Kidney epithelial cell (primary cell): ENCODE measurements around the gene CDC45. TPM values are rescaled to one million over a fixed set of nuclear protein-coding genes. Genes with fewer than 3 reads are reported as not detected.

Source experiments
- DNase-seq: peaks from one replicate; pipeline ENCODE4 v3.0.0-alpha.2; 2010; ENCODE audit warnings: low read depth
- H3K27me3 ChIP-seq: 2 replicates; pipeline ENCODE4 v1.6.0; 2011; ENCODE audit warnings: low read length; ENCODE audit not compliant: control insufficient read depth, insufficient read depth
- H3K36me3 ChIP-seq: 2 replicates; pipeline ENCODE4 v1.5.1; 2011; ENCODE audit warnings: low read length; ENCODE audit not compliant: control insufficient read depth, insufficient read depth
- H3K4me3 ChIP-seq: 2 replicates; pipeline ENCODE4 v1.5.1; 2011; ENCODE audit warnings: low read depth, mild to moderate bottlenecking, control low read depth, low read length
- CTCF ChIP-seq: IDR thresholded peaks from 2 replicates; pipeline ENCODE4 v1.5.1; 2011; ENCODE audit warnings: mild to moderate bottlenecking, moderate library complexity, low read length, control low read depth, inconsistent platforms; ENCODE audit not compliant: insufficient read depth, poor library complexity, severe bottlenecking
- total RNA-seq: library from RNA; depleted of rRNA; stranded (reverse); fragments of >200 nt; gene quantifications from 2 replicates; pipeline ENCODE4 v1.2.3, GENCODE V29; 2015

CDC45 gene
- total RNA-seq, 1 donor from 2014 or later, result 5.6 TPM

GRCh38 chr22:19517919-19518611 lies 38.3 kb downstream of the CDC45 start:
- DNase-seq, result no peak
- H3K36me3 ChIP-seq, result no peaks in the 10 kb centered on the region
- H3K4me3 ChIP-seq, result no peak overlapping the region
- peaks cover 7% of the 10 kb centered on the region for H3K27me3 ChIP-seq
- no peak for TF ChIP-seq CTCF

DNA sequence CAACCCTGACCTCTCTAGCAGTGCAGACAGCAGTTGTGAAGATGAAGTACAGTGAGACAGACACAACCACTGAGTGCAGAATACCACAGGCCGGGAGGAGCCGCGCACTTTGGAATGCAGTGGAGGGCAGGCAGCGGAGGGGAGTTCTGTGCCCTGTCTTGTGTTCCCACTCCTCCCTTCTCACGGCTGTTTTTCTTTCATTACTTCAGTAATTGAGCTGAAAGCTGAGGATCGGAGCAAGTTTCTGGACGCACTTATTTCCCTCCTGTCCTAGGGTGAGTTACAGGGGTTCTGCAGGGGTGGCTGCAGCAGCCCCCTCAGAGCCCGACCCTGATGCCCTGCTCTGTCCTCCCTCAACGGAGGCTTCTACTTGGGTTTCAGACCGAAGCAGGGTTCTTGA lies 38.9 kb downstream of the CDC45 start:
- no peak for TF ChIP-seq CTCF
- no peak for DNase-seq
- Histone ChIP-seq H3K36me3 (no peaks in the 10 kb centered on the region), H3K27me3 (peaks cover 12% of the 10 kb centered on the region), H3K4me3 (no peak overlapping the region)

DNA sequence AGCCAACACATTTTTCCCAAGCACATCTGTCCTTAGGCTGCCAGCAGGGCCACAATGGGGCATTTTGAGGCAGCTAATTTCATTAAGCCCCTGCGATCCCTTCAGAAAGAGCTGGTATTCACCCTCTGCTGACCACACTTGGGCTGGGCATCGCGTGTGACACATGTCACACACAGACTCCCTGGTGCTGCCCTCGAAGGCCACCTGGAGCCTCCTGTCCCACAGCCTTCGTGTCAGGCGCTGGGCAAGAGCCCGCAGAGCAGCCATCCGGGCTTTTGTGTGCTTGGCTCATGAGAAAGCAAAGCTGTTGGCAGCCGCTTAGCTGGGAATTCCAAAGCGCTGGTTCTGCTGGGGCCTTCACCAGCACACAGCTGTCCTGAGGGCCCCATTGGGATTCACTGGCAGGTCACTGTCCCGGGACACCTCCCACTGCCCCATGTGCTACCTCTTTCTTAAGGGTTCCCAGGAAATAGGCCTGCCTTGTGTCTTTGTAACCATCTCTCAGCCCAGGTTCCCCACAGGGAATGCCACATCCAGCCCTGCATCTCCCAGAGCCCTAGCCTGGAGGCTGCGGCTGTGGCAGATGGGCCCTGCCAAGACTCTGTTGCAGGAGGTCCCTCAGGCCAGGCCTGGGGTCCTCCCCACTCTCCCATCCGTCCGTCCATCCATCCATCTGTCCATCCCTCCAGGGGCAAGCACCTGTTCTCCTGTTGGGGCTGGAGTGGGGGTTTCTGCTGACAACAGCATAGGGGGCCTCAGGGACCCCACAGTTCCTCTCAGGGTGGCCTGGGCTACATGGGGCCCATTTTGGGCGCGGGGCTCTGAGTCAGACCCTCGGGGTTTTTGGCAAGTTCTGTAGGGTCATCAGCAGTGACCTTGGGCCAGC lies 39.6 kb downstream of the CDC45 start:
- Histone ChIP-seq H3K4me3 (no peak overlapping the region), H3K27me3 (peaks cover 19% of the 10 kb centered on the region), H3K36me3 (no peaks in the 10 kb centered on the region)
- no peak for TF ChIP-seq CTCF
- no peak for DNase-seq

- Histone ChIP-seq H3K27me3 (peaks cover 26% of the 10 kb centered on the region), H3K36me3 (no peaks in the 10 kb centered on the region), H3K4me3 (no peak overlapping the region)
- no peak for TF ChIP-seq CTCF
- no peak for DNase-seq
Measured at GRCh38 chr22:19520007-19520406, 40.3 kb downstream of the CDC45 start.

DNA sequence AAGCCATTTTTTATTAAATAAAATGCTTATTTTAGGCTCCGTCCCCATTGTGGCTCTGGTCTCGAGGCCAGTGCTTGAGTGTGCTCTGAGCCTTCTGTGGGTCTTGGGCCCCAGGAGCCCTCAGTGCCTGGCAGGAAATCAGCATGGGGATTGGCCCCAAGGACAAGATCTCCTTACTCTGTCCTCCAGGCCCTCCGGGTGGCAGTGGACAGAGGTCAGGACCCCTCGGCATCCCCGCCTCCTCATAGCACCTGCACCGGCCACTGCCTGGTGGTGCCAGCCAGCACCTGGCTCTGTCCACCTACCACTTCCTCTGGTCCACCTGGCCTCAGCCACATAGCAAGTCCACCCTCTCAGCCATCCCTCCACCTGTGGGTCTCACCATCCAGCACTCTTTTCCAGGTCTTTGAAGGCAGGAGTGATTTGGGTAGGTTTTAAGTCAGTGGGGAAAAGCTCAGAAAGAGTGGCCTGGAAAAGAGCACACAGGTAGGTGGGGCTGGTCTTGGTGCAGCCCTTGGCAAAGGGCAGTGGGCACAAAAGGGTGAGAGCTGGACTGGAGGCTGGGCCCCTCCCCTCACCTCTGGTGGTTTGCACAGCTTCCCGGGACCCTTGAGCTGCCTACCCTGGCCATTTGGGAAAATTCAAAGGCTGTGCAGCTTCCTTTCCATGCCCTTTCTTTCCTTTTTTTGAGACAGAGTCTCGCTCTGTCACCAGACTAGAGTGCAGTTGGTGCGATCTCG lies 41.0 kb downstream of the CDC45 start:
- Histone ChIP-seq H3K27me3 (peaks cover 33% of the 10 kb centered on the region), H3K36me3 (no peaks in the 10 kb centered on the region), H3K4me3 (no peak overlapping the region)
- no peak for DNase-seq
- no peak for TF ChIP-seq CTCF
